Right atrium auricular region (tissue), 2 donors: Measurements from ENCODE around the gene MDH1B. TPM values are rescaled to one million over a fixed set of nuclear protein-coding genes. Genes with fewer than 3 reads are reported as not detected.
"Not testable (repeated sequence)": the region's sequence is repeated elsewhere in the genome, so short reads cannot be mapped to it uniquely, and the experiment has no call there.

Source experiments
- DNase-seq: peaks from one replicate; pipeline ENCODE4 v3.0.0-alpha.2; 2019; ENCODE audit warnings: low spot score
- H3K27ac ChIP-seq, 2 donors: fragments of 200-600 bp; sonication (generic); 1 replicate in 1 of 2; 2 replicates in 1 of 2; pipeline ENCODE4 v1.5.1; 2016 to 2019
- H3K27me3 ChIP-seq, 2 donors: fragments of 200-600 bp; sonication (generic); one replicate each; pipeline versions ENCODE4 v1.5.1 to v1.6.0; 2017 to 2019
- H3K36me3 ChIP-seq: fragments of 200-600 bp; sonication (generic); one replicate; pipeline ENCODE4 v1.5.1; 2016
- H3K4me1 ChIP-seq, 2 donors: fragments of 200-600 bp; sonication (generic); one replicate each; pipeline versions ENCODE4 v1.5.1 to v1.6.0; 2017 to 2019
- H3K4me3 ChIP-seq, 2 donors: fragments of 200-600 bp; sonication (generic); 1 replicate in 1 of 2; 2 replicates in 1 of 2; pipeline ENCODE4 v1.5.1; 2017 to 2019; ENCODE audit warnings: mild to moderate bottlenecking in 1 of 2, moderate library complexity in 1 of 2
- H3K9me3 ChIP-seq, 2 donors: fragments of 200-600 bp; sonication (generic); one replicate each; pipeline ENCODE4 v1.5.1; 2019
- total RNA-seq, 2 donors: library from RNA; depleted of rRNA; stranded (reverse); fragments of >200 nt; gene quantifications; one replicate each; pipeline ENCODE4 v1.1.0, GENCODE V29; 2016
- TF ChIP-seq, protein P1 (sequence below), 2 donors: fragments of 200-600 bp; sonication (generic); IDR thresholded peaks; one replicate each; pipeline ENCODE4 v1.5.1; 2019; ENCODE audit warnings: antibody characterized with exemption in 2 of 2

The MDH1B gene
- total RNA-seq = 1 to 10 TPM in 1 of 2 donors, under 1 TPM in 1; 0.33 to 1.1 TPM

DNA sequence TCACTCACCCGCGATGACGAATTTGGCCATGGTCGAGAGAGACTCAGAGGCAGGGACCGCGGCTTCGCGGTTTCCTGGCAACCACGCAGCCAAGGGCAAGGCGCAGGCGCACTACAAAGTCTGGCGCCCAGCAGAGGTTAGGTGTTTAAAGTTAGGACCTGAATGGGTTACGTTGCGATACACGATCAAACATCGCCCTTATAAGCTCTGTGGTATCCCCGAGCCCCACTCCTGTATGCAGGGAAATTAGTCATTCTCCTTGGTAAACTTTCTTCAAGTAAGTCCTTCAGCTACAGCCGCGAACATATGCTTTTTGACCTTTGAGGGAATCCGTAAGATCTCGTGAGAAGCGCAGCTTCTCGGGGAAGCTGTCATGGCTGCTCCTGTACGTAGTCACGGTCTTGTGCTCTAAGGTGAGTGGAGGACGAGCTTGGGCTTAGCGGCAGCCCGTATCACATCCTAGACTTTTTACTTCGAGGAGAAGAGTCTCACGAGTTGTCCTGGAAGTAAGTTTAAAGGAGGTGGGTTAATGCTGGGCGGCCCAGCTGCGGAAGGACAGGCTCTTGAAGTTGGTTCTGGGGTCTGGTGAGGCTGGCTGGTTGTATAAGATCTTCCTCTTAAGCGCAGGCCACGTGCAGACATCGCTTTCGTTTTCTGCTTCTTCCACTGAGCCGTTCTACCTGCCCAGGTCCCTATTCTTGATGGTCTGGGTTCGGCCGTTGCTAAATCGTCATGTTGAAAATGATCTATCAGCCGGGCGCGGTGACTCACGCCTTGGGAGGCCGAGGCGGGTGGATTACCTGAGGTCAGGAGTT, at the start of gene MDH1B, which contains the start of gene FASTKD2:
Gene MDH1B (minus strand): TSS at position 87 of the 815 bp plus-strand sequence. CDS start 57 bp downstream, at position 30.
Gene FASTKD2 (plus strand): TSS at position 365 of the 815 bp plus-strand sequence. CDS start 1,088 bp downstream, outside the sequence.
- Histone ChIP-seq H3K36me3 (peaks cover 5% of the 10 kb centered on the region), H3K4me3 (peak within 1 kb of the TSS; percentile 70 to 82), H3K27me3 (no peaks in the 10 kb centered on the region), H3K9me3 (no peaks in the 10 kb centered on the region), H3K4me1 (peaks cover 0 to 30% of the 10 kb centered on the region in 2 donors), H3K27ac (peak within 1 kb of the TSS; percentile 87 to 89)
- peak; percentile 94 for DNase-seq
- TF ChIP-seq, protein P1, sequence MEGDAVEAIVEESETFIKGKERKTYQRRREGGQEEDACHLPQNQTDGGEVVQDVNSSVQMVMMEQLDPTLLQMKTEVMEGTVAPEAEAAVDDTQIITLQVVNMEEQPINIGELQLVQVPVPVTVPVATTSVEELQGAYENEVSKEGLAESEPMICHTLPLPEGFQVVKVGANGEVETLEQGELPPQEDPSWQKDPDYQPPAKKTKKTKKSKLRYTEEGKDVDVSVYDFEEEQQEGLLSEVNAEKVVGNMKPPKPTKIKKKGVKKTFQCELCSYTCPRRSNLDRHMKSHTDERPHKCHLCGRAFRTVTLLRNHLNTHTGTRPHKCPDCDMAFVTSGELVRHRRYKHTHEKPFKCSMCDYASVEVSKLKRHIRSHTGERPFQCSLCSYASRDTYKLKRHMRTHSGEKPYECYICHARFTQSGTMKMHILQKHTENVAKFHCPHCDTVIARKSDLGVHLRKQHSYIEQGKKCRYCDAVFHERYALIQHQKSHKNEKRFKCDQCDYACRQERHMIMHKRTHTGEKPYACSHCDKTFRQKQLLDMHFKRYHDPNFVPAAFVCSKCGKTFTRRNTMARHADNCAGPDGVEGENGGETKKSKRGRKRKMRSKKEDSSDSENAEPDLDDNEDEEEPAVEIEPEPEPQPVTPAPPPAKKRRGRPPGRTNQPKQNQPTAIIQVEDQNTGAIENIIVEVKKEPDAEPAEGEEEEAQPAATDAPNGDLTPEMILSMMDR (IDR thresholded peaks at IDR 0.05) = no peak

DNA sequence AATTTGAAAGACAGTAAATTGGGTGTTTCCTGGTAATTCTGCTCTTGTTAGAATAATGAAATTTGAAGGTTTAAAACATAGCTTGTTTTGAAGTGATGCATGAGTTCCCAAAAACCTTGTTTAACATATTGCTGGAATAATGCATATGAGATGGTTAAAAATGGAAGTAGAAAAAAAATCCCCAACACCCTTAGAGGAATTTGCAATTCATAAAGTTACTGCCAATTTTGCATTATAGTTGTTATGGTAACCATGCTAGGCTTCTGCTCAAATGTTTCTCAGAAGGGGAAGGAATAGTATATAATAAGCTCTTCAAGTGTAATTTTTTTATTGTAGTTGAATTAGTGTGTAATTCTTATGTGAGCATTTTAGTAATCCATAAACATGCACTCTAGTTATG, 49.4 kb upstream of the MDH1B start:
- DNase-seq = no peak
- Histone ChIP-seq H3K36me3 (no peaks in the 10 kb centered on the region), H3K4me3 (no peak overlapping the region), H3K9me3 (peaks cover 0 to 13% of the 10 kb centered on the region in 2 donors), H3K4me1 (no peaks in the 10 kb centered on the region), H3K27me3 (no peaks in the 10 kb centered on the region), H3K27ac (no peak overlapping the region)
- TF ChIP-seq, protein P1 (IDR thresholded peaks at IDR 0.05) = no peak

DNA sequence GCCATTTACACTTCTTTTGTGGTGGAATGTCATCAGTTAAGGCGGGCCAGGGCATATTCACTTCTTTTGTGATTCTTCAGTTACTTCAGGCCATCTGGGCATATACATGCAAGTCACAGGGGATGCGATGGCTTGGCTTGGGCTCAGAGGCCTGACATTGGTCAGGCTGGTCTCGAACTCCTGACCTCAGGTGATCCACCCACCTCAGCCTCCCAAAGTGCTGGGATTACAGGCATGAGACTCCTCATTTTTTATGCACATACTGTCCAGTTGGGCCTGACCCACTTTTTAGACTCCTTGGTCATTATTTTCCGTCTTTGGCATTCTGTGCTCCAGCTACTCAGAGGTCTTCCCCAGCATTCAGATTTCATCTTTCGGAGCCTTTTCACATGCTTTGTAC, 47.3 kb upstream of the MDH1B start:
- DNase-seq, H3K4me1 ChIP-seq, H3K27ac ChIP-seq, H3K36me3 ChIP-seq, H3K4me3 ChIP-seq, H3K27me3 ChIP-seq: not testable (repeated sequence)
- H3K9me3 ChIP-seq = peaks cover 0 to 13% of the 10 kb centered on the region in 2 donors

DNA sequence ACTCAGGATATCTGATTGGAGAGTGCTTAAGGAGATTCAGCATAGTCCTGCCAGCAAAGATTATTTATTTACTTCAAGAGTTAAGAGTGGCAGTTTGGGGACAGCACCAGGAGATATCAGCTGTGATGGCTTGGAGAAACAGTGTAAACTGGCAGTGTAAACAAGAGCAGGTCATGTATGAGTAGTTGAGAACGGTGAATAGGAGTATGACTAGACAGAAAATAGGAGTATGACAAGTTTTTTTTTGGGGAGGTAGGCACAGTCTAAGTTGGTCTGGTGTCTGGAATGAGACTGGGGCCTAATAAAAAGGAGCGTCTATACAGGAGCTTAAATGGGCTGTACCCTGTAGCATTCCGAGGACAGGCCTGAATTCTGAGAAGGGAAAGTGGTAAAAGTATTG, 42.5 kb upstream of the MDH1B start:
- not testable (repeated sequence) for H3K4me3 ChIP-seq, DNase-seq, H3K27ac ChIP-seq, H3K36me3 ChIP-seq, H3K4me1 ChIP-seq, H3K27me3 ChIP-seq, H3K9me3 ChIP-seq

DNA sequence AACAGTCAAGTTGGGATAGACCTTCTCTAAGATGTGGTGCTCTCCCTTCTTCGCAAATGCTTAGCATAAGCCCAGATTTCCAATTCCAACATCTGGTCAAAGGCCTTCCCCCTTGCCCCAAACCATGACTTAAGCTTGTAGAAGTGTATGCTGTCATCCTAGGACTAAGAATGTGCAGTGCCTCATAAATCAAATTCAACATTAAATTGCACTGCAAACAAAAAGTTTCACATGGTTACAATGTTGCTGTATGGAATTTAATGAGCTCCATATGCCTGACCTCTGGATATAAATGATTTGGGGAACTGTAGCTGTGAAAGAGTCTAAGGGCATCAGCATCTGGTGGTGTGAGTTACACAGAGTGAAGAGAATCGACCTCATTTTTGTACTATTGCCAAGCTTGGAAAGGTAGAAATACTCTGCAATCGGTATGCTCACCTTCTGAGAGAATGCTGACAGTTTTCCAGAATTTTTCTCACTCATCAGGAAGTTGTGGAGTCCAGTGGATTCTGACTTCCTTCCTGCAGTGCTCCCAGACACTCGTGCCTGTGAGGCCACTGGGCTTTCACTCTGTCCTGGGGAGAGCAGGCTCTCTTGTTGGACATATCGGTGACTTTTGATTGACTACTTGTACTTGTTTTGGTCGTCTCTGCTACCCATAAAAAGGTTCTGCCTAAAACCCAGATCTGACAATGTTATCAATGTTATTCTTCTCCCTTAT, 40.9 kb upstream of the MDH1B start:
- Histone ChIP-seq H3K36me3 (no peaks in the 10 kb centered on the region), H3K4me3 (no peak overlapping the region), H3K9me3 (no peaks in the 10 kb centered on the region), H3K4me1 (peaks cover 0 to 10% of the 10 kb centered on the region in 2 donors), H3K27ac (no peak overlapping the region), H3K27me3 (no peaks in the 10 kb centered on the region)
- TF ChIP-seq, protein P1 (IDR thresholded peaks at IDR 0.05) = no peak
- no peak for DNase-seq

DNA sequence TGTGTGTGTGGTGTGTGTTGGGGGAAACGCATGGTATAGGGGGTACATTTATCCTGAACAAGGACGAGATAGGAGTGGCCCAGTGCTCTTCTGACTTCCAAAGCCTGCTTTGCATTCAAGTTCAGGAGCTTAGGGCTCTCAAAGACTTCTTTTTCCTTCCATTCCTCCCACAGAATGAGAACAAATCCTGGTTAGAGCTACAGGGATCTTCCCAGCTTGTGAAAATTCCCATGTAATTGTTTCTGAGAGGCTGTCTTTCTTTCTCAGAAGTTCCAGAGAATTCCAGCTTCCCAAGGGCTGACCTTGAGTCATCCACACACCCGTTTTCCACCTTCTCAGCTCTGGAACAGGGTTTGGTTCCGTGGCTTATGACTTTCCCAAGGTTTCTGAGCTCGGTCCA, 39.2 kb upstream of the MDH1B start:
- DNase-seq = no peak
- Histone ChIP-seq H3K27me3 (no peaks in the 10 kb centered on the region), H3K27ac (no peak overlapping the region), H3K9me3 (no peaks in the 10 kb centered on the region), H3K4me3 (no peak overlapping the region), H3K4me1 (peaks cover 0 to 19% of the 10 kb centered on the region in 2 donors), H3K36me3 (no peaks in the 10 kb centered on the region)
- TF ChIP-seq, protein P1 (IDR thresholded peaks at IDR 0.05) = no peak
